Measurements from ENCODE around the gene KRT27.
A peak's percentile ranks its signal among the peaks of the same experiment; 100 is the strongest.
"Not testable (repeated sequence)": the region's sequence is repeated elsewhere in the genome, so short reads cannot be mapped to it uniquely, and the experiment has no call there.

Gene KRT27

DNA sequence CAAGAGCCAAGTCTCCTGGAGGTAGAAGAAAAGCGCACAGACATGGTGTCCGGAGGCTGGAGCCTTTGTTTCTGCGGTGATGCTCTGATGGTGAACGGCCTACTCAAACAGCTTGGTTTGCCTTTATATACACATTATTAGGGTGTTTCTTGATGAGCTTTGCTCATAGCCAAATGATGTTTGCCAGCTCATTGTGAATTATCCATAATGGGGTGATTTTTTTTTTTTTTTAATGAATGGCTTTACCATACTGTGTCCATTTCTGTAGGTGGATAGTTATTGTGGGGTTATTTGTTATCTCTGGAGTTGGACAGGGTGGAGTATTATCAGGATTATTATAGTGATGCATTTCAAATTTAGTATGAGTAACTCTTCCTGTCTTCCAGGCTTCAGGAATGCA is at the start of gene KRT27:
KRT27 (minus strand) TSS at position 101 of the 400 bp plus-strand sequence; CDS start at position 44, 57 bp downstream.
- DNase-seq = no peak

- no peak for DNase-seq
Observed at GRCh38 chr17:40830085-40830776, 47.9 kb upstream of the KRT27 start.

DNA sequence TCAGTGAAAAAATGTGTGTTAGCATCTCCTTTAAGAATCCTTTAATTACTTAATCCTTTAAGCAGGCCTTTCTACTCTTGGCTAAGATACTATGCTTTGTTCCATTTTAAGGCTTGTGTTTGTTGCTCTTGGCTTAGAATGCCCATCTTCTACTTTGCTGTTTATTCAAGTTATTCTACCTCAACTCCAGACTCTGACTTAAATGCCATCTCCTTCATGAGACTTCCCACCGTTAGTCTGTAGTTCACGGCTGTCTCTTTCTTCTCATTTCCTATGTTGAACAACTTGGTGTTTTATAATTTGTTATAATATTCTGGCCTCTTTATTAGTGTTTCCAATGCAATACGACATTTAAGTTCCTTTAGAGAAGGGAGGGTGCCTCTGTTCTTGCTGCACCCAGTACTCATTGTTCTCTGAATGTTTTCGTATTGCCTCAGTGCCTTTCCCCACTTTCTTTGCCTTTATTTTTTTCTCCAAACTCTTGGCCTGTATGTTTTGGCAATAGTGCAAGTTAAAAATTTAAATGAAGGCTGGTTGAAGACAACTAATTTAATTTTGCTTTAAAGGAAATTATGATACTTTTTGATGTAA is 46.2 kb upstream of the KRT27 start:
- no peak for DNase-seq

DNA sequence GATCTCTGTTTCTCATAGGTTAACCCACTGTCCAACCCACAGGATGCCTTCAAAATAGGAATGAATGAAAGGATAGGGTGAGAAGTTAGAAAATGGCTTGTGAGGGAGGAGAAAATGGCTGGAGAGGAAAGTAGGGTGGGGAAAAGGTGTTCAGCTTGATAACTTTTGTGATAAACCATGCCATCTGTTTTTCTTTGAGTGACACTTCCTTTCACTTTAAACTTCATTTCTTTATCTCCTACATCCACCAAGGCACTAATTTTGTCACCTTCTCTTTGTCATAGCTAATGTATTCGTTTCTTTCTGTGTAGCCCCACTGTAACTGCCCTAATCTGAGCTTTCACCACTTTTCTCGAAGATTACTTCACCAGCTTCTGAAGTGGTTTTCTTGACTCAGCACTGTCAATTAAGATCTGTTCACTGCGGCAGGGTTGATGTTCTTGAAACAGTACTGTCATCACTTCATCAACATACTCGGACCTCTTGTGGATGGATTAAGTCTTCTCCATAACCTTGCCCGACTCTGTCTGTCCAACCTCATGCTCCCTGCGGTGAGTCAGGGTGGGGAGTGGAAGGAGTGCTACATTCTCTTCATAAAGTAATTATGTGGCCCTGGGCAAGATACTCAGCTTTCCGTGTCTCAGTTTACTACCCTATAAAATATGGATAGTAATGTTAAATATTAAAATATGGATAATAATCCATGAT is 45.5 kb upstream of the KRT27 start:
- DNase-seq = no peak

DNA sequence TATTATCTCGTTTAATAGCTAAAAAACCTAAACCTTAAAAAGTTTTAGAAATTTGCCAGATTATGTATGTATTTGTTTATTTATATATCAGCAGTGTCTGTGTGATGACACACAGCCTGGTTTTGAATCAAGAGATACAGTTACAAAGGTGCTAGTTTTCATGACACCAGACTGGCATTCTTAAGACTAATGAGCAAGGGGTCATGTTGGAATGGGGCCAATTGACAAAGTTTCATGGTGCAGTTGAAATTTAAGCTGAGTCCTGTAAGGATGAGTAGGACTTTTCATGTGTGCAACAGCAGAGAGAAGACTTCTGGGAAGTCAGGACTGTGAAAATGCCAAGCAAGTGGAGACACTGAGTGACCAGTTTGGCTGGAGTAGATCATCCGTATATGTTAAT is 43.2 kb upstream of the KRT27 start:
- no peak for DNase-seq

DNA sequence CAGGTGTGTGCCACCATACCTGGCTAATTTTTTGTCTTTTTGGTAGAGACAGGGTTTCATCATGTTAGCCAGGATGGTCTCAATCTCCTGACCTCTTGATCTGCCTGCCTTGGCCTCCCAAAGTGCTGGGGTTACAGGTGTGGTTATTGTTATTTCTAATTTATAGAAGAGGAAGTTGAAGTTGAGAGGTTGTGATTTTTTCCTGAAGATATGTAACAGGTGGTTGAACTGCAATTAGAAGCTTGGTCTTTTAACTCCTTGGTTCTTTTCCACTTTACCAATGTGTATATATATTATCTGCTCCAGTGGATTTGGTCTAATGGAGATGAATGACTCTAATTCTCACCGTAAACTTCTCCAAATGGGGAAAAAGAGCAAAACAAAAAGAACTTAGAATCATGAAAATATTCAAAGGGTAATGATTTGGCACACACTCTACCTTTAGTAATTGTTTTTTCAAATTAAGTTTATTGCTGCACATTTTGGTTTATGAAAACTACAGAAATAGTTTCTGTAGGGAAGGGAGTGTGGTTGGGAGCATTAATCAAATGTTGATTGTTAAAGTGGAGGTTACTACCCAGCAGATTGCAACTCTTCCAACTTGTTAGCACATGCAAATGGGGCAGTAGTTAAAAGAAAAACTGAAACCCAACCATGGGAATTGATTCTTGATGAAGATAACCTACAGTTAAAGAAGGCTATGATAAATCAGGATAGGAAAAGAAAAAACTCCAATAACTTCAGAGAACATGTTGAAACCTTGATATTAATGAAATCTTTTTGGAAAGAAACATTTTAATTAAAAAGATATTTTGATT is 41.9 kb upstream of the KRT27 start:
- DNase-seq = no peak

GRCh38 chr17:40822132-40822812 is 39.9 kb upstream of the KRT27 start, which contains the start of gene KRT10:
Gene KRT10, minus strand, starts transcription at chr17:40822614. Its CDS starts 29 bp downstream, at chr17:40822585.
- DNase-seq = no peak

- DNase-seq = no peak
Observed at GRCh38 chr17:40821536-40821935, 39.2 kb upstream of the KRT27 start.

DNA sequence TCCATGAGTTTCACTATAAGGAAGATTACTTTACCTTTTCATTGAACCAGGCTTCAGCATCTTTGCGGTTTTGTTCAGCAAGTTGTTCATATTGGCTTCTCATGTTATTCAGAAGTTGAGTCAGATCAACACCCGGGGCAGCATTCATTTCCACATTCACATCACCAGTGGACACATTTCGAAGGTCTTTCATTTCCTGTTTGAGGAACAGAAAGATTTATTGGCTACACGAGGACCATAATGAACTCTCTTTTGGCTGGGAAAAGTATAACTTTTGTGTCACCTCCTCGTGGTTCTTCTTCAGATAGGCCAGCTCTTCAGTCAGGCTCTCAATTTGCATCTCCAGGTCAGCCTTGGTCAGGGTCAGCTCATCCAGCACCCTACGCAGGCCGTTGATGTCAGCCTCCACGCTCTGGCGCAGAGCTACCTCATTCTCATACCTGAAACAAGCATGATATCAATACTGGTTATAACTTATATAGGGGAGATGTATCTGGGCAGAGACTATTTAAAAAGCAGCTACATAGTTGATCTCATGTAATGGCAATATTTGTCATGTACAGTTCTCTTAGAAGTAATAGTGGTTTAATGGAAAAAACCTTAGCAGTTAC is 38.0 kb upstream of the KRT27 start:
- DNase-seq = no peak

DNA sequence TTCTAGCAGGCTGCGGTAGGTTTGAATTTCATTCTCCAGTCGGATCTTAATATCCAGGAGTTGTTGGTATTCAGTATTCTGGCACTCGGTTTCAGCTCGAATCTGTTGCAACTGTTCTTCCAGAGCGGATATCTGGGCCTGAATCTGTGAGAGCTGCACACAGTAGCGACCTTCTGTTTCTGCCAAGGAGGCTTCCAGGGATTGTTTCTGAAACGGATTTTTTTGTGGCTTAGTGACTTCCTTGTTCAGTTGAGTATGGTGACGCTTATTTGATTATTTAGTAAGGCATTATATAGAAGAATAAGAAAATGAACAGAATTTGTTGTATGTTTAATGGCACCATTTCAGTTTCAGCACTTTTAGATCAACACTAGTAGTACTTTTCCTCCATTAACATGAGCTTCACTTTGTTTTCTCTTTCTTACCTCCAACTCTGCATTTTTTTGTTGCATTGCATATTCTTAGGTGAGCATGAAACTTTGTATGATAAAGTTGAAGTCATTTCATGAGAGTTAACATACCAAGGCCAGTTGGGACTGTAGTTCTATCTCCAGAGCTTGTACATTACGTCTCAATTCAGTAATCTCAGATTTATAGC is 37.3 kb upstream of the KRT27 start:
- DNase-seq = no peak

- peak in 55 of 58 donors; percentile 18 to 82 (median 64) for DNase-seq
Observed at GRCh38 chr17:40818733-40819527, 36.6 kb upstream of the KRT27 start.

DNA sequence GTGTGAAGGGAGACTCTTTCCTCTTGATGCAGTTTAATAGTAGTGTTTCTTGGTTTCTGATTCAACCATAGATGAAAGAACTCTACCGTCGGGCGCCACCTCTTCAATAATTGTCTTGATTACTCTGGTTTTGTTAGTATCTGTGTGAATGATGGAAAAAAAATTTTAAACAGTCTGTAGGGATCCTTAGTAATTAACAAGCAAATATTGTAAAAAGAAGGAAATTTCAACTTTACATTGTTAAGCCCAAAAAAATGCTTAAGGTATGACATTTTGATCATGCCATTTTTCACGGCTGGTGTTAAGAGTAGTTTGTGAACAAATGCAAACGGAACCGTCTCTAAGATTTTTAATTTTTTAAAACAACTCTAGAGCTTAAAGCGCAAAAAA is 36.0 kb upstream of the KRT27 start:
- DNase-seq = no peak

DNA sequence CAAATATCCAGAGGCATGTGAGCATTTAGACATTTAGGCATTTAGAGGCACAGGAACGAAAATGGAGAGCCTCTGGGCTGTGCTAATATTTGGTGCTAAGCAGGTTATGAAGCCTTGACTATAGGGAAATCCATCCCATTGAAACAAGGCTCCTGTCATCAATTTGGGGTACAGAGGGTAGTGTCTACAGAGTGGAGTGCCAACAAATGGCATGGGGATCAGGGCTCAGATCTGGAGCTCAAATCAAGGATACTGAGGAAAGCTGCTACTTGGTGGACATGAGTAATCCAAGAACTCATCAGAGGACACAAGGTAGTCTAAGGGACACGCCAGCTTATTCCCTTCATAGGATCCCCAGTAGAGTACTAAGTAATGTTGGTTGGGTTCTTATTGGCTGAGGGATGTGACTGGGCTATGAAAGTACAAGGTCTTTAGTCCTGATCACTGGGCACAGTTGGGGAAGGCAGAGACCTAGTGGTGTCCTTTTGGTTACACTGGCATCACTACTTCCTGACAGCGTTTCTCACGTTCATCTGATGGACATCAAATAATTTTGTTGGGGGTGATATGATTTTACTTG is 34.8 kb upstream of the KRT27 start:
- no peak for DNase-seq

DNA sequence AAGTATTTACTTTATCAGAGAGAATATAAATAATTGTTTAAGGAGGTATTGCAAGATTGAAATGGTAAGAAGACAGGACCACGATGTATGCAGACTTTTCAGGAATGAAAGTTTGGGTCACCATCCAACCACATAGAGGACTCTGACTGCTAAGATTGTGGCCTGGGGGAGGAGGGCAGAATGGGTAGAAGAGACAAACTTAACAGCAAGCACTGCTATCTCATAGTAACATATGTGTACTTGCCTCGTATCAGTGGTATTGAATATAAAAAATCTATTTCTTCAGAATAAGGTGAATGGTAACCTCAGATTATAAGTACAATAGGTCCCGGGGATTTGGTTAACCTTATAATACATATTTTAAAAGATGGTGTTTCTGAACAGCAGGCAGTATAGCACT is 34.2 kb upstream of the KRT27 start:
- DNase-seq = no peak

GRCh38 chr17:40815381-40815780 is 33.0 kb upstream of the KRT27 start:
- DNase-seq = no peak

- DNase-seq = not testable (repeated sequence)
Observed at GRCh38 chr17:40814657-40815056, 32.3 kb upstream of the KRT27 start.

DNA sequence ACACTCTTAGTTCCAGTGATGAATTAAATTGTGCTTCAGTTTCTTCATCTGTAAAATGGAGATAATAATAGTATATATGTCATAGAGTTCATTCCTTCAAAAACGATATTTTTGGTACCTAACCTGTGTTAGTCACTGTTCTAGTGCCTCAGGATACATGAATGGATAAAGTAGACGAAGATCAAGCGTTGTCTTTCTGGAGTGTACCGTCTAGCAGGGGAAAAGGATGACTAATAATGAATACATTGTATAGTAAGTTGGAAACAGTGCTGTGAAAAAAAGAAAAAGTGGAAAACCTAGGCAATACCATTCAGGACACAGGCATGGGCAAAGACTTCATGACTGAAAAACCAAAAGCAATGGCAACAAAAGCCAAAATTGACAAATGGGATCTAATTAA is 31.5 kb upstream of the KRT27 start:
- DNase-seq = no peak

DNA sequence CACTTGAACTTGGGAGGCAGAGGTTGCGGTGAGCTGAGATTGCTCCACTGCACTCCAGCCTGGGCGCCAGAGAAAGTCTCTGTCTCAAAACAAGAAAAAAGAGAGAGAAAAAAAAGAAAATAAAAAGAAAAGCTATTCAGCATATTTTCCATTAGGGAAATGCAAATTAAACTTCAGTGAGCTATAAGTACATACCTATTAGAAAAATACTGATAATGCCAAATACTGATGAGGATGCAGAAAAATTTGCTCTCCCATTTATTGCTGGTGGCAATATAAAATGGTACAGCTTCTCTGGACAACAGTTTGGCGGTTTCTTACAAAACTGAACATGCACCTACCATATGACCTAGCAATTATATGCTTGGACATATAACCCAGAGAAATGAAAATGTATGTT is 30.3 kb upstream of the KRT27 start:
- no peak for DNase-seq

DNA sequence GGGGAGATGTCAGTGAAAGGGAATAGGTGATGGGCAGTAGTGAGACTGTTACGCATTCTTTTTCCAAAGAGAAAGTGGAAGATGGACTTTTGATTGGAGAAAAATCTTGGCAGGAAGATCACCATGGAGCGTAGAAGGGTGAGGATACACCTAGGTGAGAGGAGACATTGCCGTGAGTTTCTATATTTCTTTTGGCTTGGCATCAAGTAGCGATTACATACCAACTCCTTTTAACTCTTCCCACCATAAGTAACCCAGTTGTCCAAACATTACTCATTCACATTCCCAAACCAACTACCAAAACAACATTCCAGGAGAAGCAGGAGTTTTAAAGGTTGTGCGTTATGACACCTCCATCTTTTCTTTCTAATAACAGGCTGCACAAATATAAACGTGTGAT is 28.1 kb upstream of the KRT27 start:
- DNase-seq = no peak
